COLO829 (cell line): ENCODE measurements around the gene SNRNP25.
A peak's percentile ranks its signal among the peaks of the same experiment; 100 is the strongest.

Experiments
- DNase-seq: peaks from one replicate; pipeline ENCODE4 v3.0.0; 2012; ENCODE audit warnings: low spot score

SNRNP25 gene

DNA sequence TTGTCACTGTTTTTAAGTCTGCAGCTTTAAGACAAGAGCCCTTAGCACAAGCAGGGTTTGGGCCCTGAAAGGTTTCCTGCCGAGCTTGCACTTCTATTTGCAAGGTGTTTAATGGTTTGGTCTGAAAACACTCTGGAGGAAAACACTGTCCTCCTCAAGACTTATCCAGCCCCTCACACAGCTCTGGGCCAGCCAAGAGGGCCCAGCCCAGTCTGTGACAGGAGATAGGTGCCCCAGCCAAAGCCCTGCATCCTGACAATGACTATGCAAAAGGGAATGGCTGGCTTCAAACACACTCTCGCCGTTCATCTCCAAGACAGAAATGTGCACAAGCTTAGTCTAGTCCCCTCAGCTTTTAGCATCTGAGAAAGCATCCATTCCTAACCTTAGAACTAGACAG, 51.3 kb downstream of the SNRNP25 start:
- DNase-seq, result no peak

DNA sequence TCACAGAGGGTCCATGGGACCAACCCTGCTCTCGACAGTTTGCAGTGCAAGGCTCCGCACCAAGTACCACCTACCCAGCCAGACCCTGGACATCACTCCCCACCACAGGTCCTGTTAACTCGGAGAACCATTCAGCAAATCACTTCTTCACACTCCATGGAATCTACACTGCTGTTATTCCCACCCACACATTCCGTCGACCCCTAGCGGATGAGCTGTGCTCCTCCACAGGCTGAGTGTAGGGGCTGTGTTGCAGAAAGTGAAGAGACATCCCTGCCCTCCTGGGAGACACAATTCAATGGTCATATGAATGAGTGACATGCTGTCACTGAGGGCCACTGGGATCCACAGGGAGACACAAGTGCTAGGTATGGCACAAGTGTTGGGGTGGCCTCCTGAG, 51.9 kb downstream of the SNRNP25 start:
- DNase-seq, result no peak

DNA sequence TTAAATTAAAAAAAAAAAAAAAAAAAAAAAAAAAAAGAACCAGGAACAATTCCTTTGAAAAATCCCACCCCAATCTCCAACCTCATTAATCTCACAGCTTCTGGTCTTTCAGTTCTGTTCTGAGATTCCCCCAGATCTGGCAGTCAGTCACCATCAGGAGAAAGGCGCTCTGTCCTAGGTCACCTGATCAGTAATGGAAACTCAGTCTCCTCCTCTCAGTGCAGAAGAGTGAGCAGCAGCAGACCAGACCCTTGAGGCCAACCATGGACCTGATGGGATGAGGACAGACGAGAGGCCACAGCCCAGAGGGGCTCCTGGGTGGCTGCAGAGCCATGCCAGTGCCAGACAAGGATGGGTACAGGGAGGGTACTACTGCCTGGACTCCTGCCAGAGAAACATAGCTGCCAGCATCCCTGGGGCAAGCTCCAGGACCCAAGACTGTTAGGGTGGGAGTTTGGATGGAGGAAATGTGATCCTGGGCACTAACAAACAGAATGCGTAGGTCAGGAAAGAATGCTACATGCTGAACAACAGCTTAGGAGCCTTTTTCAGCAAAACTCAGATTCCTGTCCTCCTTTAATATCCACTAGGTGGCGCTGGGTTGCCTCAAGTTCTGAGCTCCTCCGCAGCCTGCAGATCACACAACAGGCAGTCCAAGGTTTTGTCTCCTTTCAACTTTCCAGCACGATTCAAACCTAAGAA, 53.1 kb downstream of the SNRNP25 start:
- peak; percentile 77 for DNase-seq
